ENCODE results near the gene ETAA1.

Gene ETAA1

DNA sequence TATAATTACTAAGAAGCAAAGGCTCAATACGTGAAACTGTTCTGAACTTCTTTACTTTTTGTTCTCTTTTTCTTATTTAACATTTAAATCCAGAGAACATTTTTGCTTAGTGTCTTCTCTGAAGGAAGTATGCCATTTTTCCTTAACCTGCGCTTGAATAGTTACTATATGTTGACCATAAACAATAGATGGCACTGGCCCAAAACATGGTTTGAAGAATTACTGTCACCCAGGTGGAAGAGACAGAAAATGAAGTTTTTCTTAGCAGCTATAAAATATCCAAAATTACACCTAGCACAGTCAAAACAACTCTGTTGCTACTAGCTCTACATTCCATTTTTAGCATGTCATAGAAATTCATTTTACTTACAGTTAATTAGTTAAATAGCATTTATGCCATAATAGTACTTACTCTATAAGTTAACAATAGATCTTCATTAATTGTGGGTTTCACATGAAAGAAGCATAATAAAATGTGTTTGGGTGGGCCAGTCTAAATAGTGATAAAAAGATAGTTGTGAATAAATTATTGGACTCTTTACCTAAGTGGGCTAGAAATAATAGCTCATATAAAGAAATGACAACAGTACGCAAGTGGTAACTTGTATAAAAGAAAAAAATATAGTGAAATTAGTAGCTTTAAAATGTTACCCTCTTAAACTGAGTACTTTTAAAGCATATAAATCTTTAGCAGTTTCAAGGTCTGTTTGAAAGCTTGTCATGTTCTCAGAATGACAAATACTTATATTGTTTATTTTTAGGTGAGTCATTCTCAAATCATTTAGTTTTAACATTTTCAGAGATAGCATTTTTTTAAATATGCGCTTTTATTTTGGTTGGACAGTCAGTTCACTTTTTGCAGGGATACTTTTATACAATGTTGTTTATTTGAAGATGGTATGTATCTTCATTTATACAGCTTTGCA, 3.7 kb downstream of the ETAA1 start:
- Histone ChIP-seq H3K36me3 (ENCODE audit: insufficient read depth, low read length) (peaks cover 5% of the 10 kb centered on the region; the same call in 1 of the 2 replicates), H3K4me1 (ENCODE audit: insufficient read depth, low read length) (peaks cover 15% of the 10 kb centered on the region; the same call in 1 of the 2 replicates), H3K9me3 (ENCODE audit: control insufficient read depth, insufficient read depth, low read length) (no peaks in the 10 kb centered on the region), H3K9ac (ENCODE audit: low read depth, low read length) (no peak overlapping the region)

DNA sequence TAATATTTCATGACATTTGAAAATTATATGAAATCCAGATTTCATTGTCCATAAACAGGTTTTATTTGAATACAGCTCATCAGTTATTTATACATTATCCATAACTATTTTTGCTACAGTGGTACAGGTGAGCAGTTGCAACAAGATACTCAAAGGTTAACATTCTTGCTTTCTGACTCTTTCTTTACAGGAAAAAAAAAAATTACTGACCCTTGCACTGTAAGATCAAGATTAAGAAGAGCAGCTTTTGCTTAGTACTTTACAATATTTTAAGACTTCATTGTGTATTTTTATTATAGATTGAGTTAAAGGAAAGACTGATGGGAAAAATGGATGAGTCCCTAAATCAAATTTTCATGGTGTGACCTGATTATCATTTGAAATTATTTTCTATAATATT, 11.2 kb downstream of the ETAA1 start:
- peaks cover 4% of the 10 kb centered on the region; the same call in 1 of the 2 replicates for H3K36me3 ChIP-seq (ENCODE audit: insufficient read depth, low read length)
- no peaks in the 10 kb centered on the region for H3K9me3 ChIP-seq (ENCODE audit: control insufficient read depth, insufficient read depth, low read length)
- H3K9ac ChIP-seq (ENCODE audit: low read depth, low read length), result no peak overlapping the region
- no peaks in the 10 kb centered on the region for H3K4me1 ChIP-seq (ENCODE audit: insufficient read depth, low read length)

DNA sequence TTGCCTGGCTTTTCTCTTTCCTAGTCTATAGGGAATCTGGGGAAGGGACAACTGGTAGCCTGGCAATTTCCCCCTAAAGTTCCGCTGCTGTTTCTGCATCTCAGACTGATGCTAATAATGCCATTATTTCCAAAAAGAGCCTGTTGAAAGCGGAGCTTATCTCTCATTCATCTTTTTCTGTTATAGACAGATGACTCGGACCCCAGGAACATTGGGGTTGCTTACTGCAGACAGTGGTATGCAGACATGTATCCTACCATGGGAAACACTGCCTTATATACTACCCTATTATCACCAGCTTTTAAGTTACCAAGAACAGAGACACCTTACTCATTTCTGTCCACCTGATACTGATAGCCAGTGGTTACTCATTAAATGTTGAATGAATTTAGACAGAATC, 15.3 kb downstream of the ETAA1 start:
- Histone ChIP-seq H3K9ac (ENCODE audit: low read depth, low read length) (no peak overlapping the region), H3K4me1 (ENCODE audit: insufficient read depth, low read length) (no peaks in the 10 kb centered on the region), H3K9me3 (ENCODE audit: control insufficient read depth, insufficient read depth, low read length) (no peaks in the 10 kb centered on the region), H3K36me3 (ENCODE audit: insufficient read depth, low read length) (no peaks in the 10 kb centered on the region)

DNA sequence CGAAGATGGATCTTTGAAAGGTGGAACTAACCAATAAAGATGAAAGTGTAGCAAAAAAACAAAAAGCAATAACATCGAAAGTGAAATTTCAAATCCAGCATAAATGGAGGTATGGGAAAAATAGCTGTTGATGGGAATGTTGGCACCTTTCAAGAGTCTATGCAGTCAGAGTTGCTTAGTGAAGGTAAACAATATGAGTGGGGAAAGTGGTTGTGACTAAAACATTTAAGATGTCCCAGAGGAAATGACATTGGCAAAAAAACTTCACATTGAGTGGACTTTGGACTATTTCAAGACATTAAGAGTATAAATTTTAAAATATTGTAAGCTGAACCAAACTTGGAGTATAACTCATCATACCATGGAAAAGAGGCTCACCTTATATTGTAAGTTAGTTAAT, 17.7 kb downstream of the ETAA1 start:
- Histone ChIP-seq H3K9me3 (ENCODE audit: control insufficient read depth, insufficient read depth, low read length) (no peaks in the 10 kb centered on the region), H3K4me1 (ENCODE audit: insufficient read depth, low read length) (no peaks in the 10 kb centered on the region), H3K9ac (ENCODE audit: low read depth, low read length) (no peak overlapping the region)

DNA sequence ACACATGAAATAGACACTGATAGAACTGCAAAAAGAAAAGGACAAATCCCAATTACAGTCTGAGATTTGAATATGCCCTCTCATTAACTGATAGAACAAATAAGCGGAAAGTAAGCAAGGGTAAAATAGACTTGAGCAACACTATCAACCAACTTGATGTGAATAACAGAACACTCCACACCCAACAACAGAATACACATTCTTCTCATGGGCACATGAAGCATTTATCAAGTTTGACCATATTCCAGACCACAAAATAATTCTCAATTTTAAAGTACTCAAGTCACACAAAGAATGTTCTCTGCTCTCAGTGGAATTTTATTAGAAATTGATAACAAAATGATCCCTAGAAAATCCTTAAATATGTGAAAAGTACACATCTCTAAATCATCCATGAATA, 19.0 kb downstream of the ETAA1 start:
- H3K9ac ChIP-seq (ENCODE audit: low read depth, low read length), result no peak overlapping the region
- H3K9me3 ChIP-seq (ENCODE audit: control insufficient read depth, insufficient read depth, low read length), result no peaks in the 10 kb centered on the region
- H3K4me1 ChIP-seq (ENCODE audit: insufficient read depth, low read length), result no peaks in the 10 kb centered on the region
- no peaks in the 10 kb centered on the region for H3K36me3 ChIP-seq (ENCODE audit: insufficient read depth, low read length)

More for the DNA sequence above, 17.7 kb downstream of the ETAA1 start:
- H3K36me3 ChIP-seq (ENCODE audit: insufficient read depth, low read length), result no peaks in the 10 kb centered on the region

DNA sequence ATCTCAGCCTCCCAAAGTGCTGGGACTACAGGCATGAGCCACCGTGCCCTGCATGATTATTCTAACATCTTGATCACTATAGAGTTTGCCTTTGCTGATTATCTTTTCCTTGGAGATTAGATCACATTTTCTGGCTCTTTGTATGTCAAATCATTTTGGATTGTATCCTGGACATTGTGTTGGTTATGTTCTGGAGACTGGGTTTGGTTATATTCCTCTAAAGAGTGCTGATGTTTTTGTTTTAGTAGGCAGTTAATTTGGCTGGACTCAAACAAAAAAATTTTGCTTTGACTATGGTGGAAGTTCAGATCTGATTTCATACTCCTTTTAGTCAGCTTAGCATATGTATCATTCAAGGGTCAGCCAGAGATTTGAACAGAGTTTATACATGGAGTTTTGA, 26.4 kb downstream of the ETAA1 start:
- no peaks in the 10 kb centered on the region; the same call in 1 of the 2 replicates for H3K9me3 ChIP-seq (ENCODE audit: control insufficient read depth, insufficient read depth, low read length)
- no peaks in the 10 kb centered on the region for H3K4me1 ChIP-seq (ENCODE audit: insufficient read depth, low read length)
- no peaks in the 10 kb centered on the region for H3K36me3 ChIP-seq (ENCODE audit: insufficient read depth, low read length)
- no peak overlapping the region for H3K9ac ChIP-seq (ENCODE audit: low read depth, low read length)

DNA sequence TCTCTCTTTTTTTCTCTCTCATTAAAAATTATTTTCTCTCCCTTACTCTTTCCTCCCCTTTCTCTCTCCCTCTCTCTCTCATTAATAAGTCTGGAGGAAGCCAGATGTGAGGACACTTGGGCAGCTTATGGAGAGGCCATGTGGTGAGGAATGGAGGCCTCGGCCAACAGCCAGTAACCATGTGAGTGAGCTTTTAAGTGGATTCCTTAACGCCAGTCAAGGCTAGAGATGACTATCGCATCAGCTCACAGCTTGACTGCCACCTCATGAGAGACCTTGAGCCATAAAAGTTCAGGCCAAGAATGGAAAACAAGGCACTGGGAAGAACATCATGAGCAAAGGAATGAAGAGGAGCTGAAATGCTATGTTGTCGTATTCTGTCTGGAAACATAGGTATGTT, 39.1 kb downstream of the ETAA1 start:
- Histone ChIP-seq H3K4me1 (ENCODE audit: insufficient read depth, low read length) (no peaks in the 10 kb centered on the region), H3K9ac (ENCODE audit: low read depth, low read length) (no peak overlapping the region)

DNA sequence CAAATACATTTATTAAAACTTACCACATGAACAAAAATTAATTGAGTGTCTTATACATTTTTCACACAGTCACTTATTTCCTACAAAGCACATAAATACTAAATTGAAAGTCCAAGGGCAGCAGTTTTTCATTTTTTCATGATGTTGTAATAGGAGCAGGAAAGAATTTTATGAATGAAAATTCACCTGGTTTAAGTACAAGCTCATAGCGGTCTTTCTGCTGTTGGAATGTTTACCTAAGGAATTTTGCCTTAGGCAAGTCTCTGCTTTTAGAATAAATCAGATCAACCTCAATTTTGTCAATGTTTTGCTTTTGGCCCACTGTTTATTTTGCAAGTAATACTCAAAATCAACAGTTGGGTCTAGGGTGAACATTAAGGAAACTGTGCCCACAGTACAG, 40.0 kb downstream of the ETAA1 start:
- Histone ChIP-seq H3K9me3 (ENCODE audit: control insufficient read depth, insufficient read depth, low read length) (no peaks in the 10 kb centered on the region), H3K4me1 (ENCODE audit: insufficient read depth, low read length) (no peaks in the 10 kb centered on the region), H3K9ac (ENCODE audit: low read depth, low read length) (no peak overlapping the region), H3K36me3 (ENCODE audit: insufficient read depth, low read length) (no peaks in the 10 kb centered on the region)

More for the DNA sequence above, 39.1 kb downstream of the ETAA1 start:
- no peaks in the 10 kb centered on the region for H3K9me3 ChIP-seq (ENCODE audit: control insufficient read depth, insufficient read depth, low read length)
- no peaks in the 10 kb centered on the region for H3K36me3 ChIP-seq (ENCODE audit: insufficient read depth, low read length)

DNA sequence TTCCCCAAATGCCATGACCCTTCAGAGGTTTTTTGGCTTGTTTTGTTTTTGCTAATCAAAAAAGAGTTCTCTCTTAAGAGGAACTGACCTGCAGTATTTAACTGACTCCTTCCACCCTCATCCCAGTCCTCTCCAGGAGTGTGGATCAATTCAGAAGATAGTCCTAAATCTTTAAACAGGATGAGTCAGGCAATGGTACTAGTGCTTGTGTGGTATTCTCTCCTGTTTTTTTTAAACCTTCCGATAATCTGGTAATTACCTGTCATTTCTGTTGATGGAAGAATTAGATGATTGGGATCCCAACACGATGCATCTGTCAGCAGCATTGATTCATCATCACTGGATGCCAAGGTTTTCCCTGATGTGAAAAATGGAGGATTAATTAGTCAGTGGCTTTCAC, 41.2 kb downstream of the ETAA1 start:
- H3K9me3 ChIP-seq (ENCODE audit: control insufficient read depth, insufficient read depth, low read length), result no peaks in the 10 kb centered on the region
- no peaks in the 10 kb centered on the region for H3K36me3 ChIP-seq (ENCODE audit: insufficient read depth, low read length)

DNA sequence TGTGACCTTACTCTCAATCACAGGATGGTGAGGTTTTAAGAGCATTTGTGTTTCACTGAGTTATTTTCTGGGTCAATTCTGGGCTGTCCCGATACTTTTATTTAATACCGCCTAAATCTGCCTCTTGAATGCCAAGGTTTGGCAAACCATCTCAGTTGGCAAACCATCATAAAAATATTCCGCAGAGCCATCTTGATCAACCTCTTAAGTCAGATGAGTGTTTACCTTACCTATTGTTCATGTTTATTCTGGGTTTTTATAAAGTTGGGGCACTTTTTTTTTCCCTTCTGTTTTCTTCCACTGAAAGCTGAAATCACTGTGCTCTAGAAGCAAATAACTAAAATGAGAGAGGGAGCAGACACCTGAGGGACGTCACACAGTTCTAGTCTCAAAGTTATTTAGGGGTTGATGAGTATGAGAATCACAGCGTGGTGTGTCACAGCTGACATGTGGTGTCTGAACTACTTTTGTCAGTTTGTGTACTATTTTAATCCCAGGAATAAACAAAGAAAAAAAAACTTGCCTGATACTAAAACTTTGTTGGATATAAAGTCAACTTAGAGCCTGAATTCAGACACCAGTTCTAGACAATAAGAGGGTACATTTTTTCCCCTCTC, 48.6 kb downstream of the ETAA1 start:
- Histone ChIP-seq H3K36me3 (ENCODE audit: insufficient read depth, low read length) (no peaks in the 10 kb centered on the region), H3K9ac (ENCODE audit: low read depth, low read length) (no peak overlapping the region), H3K9me3 (ENCODE audit: control insufficient read depth, insufficient read depth, low read length) (no peaks in the 10 kb centered on the region), H3K4me1 (ENCODE audit: insufficient read depth, low read length) (no peaks in the 10 kb centered on the region)

More for the DNA sequence above, 41.2 kb downstream of the ETAA1 start:
- Histone ChIP-seq H3K4me1 (ENCODE audit: insufficient read depth, low read length) (no peaks in the 10 kb centered on the region), H3K9ac (ENCODE audit: low read depth, low read length) (no peak overlapping the region)

DNA sequence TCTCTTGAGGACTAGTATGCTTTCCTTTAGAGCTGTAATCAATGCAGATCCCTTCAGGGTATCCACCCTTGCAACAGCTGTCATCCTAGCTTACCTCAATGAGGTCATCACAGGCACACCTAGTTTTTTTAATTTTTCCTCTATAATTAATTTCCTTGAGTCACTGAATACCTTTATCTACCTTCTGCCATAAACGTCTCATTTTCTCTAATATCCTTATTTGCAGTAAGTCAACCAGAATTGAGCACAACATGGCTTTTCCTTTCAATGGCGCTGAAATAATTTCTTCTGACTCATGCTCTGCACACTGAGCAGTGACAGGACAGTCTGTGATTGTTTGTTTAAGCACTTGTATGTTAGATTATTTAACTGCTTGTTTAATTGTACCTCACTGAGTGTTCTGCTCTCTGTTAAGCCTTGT, 49.4 kb downstream of the ETAA1 start:
- no peaks in the 10 kb centered on the region for H3K36me3 ChIP-seq (ENCODE audit: insufficient read depth, low read length)
- H3K4me1 ChIP-seq (ENCODE audit: insufficient read depth, low read length), result no peaks in the 10 kb centered on the region
- no peak overlapping the region for H3K9ac ChIP-seq (ENCODE audit: low read depth, low read length)
- no peaks in the 10 kb centered on the region for H3K9me3 ChIP-seq (ENCODE audit: control insufficient read depth, insufficient read depth, low read length)

DNA sequence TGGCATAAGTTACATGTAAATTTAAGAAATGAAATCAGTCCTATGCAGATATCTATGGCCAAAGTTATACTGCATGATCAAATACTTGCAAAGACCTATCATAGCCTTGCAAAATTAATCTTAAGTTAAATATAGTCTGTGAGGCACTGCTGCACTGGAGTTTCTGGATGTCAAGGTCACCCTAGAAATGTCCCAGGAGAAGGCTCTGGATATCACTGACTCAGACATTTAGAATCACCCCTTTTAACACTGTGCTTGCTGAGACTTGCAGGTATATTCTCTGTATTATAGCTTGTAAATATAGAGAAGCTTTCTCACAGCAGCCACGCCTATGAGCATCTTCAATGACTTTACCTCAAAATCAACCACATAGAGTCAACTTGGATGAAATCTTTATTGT, 51.5 kb downstream of the ETAA1 start:
- Histone ChIP-seq H3K4me1 (ENCODE audit: insufficient read depth, low read length) (no peaks in the 10 kb centered on the region), H3K36me3 (ENCODE audit: insufficient read depth, low read length) (no peaks in the 10 kb centered on the region), H3K9ac (ENCODE audit: low read depth, low read length) (no peak overlapping the region), H3K9me3 (ENCODE audit: control insufficient read depth, insufficient read depth, low read length) (no peaks in the 10 kb centered on the region)

DNA sequence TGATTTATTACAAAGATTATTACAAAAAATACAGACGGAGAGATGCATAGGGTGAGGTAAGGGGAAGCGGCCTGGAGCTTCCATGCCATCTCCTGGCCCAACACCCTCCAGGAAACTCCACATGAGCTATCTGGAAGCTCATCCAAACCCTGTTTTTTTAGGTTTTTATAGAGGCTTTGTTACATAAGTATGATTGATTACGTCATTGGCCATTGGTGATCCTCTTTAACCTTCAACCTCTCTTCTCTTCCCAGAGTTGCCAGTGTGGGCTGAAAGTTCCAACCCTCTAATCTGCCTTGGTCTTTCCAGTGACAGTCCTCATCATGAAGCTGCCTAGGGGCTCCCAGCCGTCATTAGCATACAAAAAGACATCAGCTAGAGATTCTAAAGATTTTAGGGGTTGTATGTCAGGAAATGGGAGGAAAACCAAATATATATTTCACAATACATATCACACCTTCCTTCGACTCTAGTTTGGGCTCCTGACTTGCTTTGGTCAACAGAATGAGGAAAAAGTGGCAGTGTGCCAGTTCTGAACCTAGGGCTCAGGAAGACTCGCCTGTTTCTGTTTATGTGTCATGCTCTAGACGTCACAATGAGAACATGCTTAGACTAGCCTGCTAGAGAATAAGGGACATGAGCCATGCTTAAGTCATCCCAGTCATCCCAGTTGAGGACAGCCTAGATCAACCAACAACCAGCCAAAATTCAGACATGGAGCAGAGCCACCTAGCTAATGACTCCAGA, 54.1 kb downstream of the ETAA1 start:
- no peaks in the 10 kb centered on the region for H3K36me3 ChIP-seq (ENCODE audit: insufficient read depth, low read length)
- no peak overlapping the region for H3K9ac ChIP-seq (ENCODE audit: low read depth, low read length)
- no peaks in the 10 kb centered on the region for H3K4me1 ChIP-seq (ENCODE audit: insufficient read depth, low read length)
- H3K9me3 ChIP-seq (ENCODE audit: control insufficient read depth, insufficient read depth, low read length), result no peaks in the 10 kb centered on the region

DNA sequence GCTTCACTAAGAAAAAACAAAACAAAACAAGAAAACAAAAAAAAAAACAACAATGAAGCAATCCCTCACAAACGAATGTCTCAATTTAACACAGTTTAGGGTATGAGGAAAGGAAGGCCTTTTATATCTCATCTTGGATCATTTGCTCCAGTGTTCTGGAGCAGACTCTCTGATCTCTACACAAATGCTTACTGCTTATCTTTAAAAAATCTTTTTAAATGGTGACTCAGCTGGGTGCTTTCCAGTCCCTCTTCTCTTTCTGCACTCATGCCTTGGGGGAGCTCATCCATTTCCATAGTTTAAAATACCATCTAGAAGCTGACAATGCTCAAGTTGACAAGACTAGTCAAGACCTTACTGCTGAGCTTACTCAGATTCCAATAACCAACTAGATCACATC, 56.2 kb downstream of the ETAA1 start:
- Histone ChIP-seq H3K9ac (ENCODE audit: low read depth, low read length) (no peak overlapping the region), H3K36me3 (ENCODE audit: insufficient read depth, low read length) (no peaks in the 10 kb centered on the region), H3K9me3 (ENCODE audit: control insufficient read depth, insufficient read depth, low read length) (no peaks in the 10 kb centered on the region), H3K4me1 (ENCODE audit: insufficient read depth, low read length) (no peaks in the 10 kb centered on the region)
